OCI-LY1 (cell line): Measurements from ENCODE around the gene CD276.

ENCODE experiments used
- EZH2 ChIP-seq: fragments of 200-600 bp; sonication (generic), shearing (Covaris generic); IDR thresholded peaks from 2 replicates; pipeline ENCODE4 v1.8.0; 2017; ENCODE audit warnings: borderline replicate concordance, mixed run types, mild to moderate bottlenecking, antibody characterized with exemption, low read length, moderate library complexity, mixed read lengths
- TF ChIP-seq, protein P1 (sequence below): fragments of 200-600 bp; sonication (generic), shearing (Covaris generic); IDR thresholded peaks from 2 replicates; pipeline ENCODE4 v1.5.1; 2017; ENCODE audit warnings: mild to moderate bottlenecking, antibody characterized with exemption, low read length, moderate library complexity, mixed read lengths

DNA sequence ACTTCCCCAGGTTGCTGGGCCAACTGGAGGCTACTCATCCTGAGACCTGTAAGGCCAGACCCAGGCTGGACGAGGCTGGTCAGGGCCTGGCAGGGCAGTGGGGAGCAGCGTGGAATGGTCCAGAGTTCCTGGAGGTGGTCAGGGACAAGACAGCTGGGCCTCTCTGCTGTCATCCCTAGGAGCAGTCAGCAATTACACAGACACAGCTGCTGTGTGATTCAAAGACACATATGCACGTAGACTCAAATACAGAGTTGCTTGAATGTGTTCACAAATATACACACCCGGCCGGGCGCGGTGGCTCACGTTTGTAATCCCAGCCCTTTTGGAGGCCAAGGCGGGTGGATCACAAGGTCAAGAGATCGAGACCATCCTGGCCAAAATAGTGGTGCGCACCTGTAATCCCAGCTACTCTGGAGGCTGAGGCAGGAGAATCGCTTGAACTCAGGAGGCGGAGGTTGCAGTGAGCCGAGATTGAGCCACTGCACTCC, 1.5 kb upstream of the CD276 start:
- TF ChIP-seq, protein P1, sequence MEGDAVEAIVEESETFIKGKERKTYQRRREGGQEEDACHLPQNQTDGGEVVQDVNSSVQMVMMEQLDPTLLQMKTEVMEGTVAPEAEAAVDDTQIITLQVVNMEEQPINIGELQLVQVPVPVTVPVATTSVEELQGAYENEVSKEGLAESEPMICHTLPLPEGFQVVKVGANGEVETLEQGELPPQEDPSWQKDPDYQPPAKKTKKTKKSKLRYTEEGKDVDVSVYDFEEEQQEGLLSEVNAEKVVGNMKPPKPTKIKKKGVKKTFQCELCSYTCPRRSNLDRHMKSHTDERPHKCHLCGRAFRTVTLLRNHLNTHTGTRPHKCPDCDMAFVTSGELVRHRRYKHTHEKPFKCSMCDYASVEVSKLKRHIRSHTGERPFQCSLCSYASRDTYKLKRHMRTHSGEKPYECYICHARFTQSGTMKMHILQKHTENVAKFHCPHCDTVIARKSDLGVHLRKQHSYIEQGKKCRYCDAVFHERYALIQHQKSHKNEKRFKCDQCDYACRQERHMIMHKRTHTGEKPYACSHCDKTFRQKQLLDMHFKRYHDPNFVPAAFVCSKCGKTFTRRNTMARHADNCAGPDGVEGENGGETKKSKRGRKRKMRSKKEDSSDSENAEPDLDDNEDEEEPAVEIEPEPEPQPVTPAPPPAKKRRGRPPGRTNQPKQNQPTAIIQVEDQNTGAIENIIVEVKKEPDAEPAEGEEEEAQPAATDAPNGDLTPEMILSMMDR, result no peak
- no peak for TF ChIP-seq EZH2
